CD4-positive, alpha-beta T cell treated with Interleukin-10 for 1 hour (primary cell): ENCODE measurements around the gene MROH7.
"Not testable (repeated sequence)": the region's sequence is repeated elsewhere in the genome, so short reads cannot be mapped to it uniquely, and the experiment has no call there.

Experiments
- DNase-seq: peaks from one replicate; pipeline ENCODE4 v3.0.0-alpha.2; 2020

The MROH7 gene

DNA sequence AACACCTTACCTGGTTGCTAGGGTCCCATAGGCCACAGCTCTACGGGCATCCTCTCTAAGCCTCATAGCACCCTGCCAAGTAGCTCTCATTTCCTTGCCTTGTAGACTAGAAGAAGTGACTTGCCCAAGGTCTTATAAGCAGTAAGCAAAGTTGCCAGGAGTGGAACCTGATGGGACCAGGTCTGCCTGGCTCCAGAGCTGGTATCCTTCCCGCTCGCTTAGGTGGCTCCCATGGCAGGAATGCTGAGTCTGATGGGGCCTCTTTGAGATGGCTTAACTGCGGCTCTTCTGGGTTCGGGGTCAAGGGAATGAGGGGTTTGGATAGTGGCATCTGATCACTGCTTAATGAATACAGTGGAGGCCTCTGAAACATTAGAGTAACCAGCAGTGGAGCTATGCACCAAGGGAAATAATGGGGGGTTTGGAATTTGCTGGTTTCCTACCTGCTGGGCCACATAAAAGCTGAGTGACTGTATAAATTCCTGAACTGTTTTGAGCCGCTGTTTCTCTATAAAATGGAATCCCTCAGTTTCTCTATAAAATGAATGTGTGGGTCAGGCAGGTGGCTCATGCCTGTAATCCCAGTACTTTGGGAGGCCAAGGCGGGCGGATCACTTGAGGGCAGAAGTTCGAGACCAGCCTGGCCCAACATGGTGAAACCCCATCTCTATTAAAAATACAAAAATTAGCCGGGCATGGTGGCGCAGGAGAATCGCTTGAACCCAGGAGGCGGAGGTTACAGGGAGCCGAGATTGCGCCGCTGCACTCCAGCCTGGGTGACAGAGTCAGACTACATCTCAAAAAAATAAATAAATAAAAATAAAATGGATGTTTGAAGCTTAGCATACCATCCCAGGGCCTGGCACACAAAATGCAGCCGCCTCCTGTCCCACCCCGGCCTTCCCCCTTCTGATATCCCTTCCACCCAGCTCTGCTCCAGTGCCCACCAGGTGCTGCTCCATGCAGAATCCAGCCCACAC is 30.7 kb upstream of the MROH7 start:
- no peak for DNase-seq

DNA sequence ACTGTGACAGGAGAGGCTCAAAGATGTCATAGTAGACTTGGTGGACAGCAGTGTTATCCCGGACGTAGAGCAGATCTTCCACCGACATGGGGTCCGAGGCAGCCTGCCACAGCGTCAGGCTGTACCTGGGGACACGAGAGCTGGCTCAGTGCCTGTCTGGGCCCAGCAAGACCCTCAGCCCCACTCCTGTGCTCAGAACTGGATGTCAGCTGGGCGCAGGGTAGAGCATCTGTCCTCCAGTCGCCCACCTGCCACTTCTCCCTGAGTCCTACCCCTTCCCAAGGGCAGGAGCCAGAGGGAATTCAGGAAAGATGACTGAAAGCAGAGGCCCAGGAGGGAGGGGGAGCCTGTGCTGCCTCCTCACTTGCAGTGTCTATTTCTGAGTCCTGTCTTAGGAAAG is 30.0 kb upstream of the MROH7 start:
- DNase-seq, result no peak

DNA sequence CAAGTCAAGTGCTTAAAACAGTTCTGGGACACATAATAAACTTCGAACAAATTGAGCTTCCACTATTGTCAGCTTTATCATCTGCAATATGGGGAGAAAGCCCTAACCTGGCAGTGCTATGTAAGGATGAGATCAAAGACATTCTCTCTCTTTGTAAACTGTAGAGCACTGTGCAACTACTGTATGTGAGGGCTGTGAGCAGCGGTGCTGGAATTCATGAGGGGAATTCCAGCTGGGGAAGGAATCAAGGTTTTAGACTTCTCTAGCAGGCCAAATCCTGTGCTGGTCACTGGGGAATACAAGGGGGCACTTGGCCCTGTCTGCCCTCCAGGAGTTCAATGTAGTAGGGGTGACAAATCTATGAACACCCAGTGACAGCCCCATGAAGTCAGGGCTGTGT is 27.6 kb upstream of the MROH7 start:
- DNase-seq, result no peak

DNA sequence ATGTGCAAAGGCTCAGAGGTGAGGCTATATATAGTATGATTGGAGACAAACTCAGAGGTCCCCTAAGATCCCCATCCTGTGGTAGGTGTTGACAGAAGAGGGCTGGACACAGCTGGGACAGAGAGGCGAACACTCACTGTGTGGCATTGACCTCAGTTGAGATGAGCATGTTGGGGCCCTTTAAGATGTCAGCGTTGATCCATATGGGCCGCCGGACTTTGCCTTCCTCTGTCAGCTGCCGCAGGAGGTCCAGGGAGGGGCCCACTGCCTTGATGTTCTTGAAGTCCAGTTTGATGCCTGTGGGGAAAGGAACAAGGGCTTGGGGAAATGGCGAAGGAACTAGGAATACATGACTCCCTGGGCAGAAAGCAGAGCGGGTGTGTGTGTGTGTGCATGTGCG is 27.0 kb upstream of the MROH7 start:
- no peak for DNase-seq

DNA sequence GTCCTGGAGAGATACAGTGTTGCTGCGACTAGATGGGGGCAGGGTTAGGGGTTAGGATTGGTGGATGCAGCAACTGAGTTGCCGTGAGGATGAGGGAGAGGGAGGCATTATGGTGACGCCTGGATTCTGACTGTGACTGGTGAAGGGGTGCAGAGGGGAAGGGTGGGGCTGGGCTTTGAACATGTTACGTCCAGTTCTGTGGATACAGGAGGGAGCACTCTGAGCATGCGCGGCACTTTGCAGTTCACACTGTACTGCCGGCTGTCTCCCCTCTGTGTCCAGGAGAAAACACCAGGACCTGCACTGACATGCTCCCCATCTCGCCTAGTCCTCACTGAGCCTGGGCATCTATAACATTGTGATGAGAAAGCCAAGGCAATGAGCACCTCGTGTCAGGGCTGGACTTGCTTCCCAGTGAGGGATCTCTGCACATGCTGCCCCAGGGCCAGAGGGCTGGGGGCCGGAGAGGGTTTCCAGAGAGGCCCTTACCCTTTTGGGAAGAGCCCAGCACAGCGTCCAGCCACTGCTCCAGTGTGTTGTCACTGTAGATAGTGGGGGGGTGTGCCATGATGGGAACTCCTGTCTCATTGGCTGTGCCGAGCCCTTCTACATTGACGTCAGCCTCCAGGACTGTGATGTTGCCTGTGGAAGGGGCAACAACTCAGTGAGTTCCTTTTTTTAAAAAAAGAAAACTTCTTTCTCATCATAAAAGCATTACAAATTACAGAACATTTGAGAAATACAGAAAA is 25.9 kb upstream of the MROH7 start:
- no peak for DNase-seq

DNA sequence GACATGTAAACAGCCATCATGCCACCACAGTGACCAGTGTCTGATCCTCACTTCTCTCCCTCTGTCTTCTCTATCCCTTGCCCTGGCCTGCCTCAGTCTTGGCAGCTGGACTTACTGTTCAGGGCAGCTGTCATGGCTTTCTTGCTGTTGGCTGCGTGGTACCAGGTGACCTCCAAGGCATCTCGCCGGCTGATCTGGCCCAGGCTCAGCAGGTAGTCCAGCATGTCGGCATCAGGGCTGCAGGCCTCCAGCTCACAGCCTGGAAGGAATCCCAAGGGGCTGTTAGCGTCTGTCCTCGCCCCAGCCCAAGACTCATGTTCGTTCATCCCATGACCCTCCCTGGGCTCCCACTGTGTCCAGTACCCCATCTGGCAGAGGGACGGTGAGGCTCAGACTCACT is 21.8 kb upstream of the MROH7 start:
- DNase-seq, result no peak

DNA sequence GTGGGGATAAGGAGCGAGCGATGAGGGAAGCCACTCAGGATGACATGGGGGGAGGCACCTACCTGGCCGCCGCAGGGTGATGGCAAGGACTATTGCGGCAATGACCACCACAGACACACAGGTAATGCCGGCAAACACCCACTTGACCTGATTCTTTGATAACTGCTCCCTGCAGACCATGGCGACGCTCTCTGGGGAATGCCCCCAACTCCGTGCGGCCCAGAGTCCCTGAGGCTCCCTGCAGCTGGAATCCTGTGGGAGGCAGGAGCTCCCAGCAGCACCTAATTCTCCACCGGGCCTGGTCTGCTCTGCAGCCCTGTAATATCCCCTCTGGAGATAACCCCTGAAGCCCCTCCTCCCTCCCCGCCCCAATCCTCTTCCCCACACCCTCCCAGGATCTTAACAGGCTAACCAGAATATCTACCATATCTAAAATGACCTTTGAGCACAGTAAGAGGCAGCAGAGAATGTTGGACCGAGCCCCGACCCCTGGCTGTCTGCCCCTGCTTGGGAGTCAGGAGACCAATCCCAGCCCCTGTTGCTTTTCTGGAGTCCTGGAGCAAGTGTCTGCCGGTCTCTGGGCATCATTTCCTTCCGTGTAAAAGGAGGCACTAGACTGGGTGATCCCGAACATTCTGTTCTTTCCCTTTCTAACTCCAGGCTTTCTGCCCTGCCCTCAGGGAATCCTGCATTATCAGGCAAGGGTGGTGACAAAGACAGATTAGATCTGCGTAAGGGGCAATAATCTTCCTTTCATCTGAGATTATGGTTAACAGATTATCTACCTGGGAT is 18.2 kb upstream of the MROH7 start, which contains the start of gene FAM151A:
Gene FAM151A (minus strand): TSS at position 310 of the 792 bp plus-strand sequence. CDS start 130 bp downstream, at position 180.
- DNase-seq, result no peak

DNA sequence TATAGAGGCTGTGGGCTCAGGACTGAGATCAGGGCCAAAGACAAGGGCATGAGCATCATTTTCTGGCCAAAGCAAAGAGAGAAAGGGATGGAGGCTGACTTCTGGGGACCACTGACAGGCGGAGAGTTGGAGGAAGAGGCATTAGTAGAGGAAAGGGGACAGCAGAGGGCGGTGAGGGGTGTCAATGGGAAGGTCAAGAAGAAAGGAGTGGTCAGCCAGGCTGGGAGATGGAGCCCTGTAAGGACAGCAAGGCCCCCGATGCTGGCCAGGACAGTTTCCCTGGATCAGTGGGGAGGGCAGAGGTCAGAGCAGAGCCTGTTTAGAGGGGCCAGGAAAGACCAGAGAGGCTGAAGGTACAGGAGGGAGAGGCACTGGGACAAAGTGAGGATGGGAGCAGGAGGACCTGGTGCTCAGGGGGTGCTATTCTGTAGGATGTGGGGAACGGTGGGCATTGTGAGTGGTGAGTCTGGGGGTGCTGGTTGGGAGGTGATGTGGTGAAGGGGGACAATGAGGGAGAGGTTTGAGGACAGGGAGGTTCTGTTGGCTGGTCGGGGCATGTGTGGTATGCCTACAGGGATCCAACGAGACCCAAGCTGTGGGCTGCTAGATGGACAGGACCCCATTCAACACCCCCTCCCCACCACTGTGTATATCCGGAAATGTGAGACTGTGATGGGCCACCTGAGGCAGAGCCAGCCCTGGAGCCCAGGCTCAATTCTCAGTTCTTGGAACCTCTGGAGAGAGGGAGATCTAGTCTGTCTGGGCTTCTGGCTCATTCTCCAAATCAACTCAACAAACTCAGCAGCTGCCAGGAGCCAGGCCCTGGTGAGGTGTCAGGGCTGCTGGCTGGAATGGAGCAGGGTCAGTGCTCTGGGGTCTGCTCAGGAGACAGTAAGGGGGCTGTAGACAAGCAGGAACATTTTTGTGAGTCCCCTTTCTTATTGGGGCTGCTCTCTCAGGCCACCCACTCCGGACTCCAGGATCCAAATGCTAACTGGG is 16.8 kb upstream of the MROH7 start:
- no peak for DNase-seq

DNA sequence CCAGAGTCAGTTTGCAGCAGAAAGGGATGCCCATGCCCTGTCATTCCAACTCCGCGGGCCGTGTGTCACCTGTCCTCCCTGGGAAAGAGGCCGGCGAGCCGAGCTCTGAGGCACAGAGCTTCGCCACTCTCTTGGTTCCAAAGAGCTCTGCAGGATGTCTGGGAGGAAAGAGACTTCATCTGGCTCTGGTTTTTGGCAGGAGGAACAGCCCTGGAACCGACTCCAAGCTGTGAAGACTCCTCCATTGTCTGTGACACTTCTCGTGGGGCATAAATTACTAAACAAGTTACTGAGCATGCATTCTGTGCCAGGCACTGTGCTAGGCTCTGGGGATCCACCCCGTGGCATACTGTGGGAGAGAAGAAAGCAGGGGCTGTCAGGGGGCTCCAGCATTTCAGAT is 14.4 kb upstream of the MROH7 start:
- no peak for DNase-seq

DNA sequence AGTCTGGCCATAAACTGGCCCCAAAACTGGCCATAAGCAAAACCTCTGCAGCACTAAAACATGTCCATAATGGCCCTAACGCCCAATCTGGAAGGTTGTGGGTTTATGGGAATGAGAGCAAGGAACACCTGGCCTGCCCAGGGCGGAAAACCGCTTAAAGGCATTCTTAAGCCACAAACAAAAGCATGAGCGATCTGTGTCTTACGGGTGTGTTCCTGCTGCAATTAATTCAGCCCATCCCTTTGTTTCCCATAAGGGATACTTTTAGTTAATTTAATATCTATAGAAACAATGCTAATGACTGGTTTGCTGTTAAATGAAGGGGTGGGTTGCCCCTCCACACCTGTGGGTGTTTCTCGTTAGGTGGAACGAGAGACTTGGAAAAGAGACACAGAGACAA is 5.8 kb upstream of the MROH7 start:
- not testable (repeated sequence) for DNase-seq

DNA sequence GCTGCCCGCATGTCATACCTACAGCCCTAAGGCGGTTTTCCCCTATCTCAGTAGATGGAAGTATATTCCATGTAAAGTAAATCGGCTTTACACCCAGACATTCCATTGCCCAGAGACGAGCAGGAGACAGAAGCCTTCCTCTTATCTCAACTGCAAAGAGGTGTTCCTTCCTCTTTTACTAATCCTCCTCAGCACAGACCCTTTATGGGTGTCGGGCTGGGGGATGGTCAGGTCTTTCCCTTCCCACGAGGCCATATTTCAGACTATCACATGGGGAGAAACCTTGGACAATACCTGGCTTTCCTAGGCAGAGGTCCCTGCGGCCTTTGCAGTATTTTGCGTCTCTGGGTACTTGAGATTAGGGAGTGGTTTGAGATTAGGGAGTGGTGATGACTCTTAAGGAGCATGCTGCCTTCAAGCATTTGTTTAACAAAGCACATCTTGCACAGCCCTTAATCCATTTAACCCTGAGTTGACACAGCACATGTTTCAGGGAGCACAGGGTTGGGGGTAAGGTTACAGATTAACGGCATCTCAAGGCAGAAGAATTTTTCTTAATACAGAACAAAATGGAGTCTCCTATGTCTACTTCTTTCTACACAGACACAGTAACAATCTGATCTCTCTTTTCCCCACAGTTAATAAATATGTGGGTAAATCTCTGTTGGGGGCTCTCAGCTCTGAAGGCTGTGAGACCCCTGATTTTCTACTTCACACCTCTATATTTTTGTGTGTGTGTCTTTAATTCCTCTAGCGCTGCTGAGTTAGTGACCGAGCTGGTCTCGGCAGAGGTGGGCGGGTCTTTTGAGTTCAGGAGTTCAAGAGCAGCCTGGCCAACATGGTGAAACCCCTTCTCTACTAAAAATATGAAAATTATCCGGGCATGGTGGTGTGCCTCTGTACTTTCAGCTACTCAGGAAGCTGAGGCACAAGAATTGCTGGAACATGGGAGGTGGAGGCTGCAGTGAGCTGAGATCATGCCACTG is 4.8 kb upstream of the MROH7 start:
- not testable (repeated sequence) for DNase-seq

DNA sequence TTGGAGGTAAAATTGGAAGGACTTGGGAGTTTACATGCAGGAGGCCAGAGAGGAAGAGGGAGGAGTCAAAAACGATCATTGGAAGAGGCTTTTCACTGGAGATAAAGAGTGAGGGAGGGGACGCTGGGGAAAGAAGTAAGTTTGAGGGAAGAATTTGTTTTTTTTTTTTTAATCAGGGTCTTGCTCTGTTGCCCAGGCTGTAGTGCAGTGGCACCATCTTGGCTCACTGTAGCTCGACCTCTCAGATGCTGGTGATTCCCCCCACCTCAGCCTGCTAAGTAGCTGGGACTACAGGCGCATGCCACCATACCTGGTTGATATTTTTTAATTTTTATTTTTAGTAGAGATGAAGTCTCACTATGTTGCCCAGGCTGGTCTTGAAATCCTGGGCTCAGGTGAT is 1.2 kb upstream of the MROH7 start:
- DNase-seq, result no peak

DNA sequence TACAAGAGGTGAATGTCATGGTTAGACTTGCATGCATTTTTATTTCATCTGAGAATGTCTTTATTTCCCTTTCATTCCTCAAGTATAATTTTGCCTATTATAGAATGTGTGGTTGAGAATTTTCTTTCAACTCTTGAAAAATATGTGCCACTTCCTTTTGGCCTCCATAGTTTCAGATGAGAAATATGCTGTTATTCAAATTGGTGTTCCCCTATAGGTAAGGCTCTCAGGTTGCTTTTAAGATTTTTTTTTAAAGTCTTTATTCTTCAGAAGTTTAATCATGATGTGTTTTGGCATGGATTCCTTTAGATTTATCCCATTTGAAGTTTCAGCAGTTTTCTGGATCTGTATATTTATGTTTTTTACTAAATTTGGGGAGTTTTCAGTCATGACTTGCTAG is 2.1 kb downstream of the MROH7 start:
- no peak for DNase-seq

DNA sequence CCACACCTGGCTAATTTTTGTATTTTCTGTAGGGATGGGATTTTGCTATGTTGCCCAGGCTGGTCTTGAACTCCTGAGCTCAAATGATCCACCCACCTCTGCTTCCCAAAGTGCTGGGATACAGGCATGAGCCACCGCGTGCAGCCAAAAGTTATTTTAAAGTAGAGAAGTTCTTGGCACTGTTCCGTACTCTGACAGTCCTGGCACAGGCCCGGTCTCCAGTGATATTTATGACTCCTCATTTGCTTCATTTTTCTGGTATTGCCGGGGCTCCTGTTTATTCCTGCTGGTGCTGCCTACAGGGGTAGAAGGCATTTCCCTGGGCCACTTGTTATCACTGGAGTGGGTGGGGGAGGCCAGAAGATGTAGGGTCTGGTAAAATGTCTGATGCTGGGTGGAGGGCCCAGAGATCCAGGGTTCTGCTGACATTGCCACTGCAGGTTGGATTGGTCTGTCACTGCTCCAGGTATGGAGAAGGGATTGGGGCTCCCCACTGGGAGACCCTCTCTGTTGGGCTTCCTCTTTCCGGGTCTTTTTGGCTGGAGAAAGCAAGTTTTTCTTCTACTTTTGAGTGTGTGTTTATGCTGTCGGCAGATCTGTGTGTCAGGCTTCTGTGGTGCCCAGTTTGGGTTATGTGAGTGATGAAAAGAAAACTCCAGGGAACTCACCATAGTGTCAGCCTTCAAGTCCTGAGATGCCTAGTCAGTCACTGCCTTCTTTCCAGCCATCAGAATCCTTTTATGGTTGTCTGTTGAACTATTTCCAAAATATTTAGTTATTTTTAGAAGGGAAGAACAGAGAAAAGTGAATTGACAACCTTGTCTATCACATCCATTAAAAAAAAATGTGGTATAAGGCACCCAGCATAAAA is 4.5 kb downstream of the MROH7 start:
- DNase-seq, result no peak

DNA sequence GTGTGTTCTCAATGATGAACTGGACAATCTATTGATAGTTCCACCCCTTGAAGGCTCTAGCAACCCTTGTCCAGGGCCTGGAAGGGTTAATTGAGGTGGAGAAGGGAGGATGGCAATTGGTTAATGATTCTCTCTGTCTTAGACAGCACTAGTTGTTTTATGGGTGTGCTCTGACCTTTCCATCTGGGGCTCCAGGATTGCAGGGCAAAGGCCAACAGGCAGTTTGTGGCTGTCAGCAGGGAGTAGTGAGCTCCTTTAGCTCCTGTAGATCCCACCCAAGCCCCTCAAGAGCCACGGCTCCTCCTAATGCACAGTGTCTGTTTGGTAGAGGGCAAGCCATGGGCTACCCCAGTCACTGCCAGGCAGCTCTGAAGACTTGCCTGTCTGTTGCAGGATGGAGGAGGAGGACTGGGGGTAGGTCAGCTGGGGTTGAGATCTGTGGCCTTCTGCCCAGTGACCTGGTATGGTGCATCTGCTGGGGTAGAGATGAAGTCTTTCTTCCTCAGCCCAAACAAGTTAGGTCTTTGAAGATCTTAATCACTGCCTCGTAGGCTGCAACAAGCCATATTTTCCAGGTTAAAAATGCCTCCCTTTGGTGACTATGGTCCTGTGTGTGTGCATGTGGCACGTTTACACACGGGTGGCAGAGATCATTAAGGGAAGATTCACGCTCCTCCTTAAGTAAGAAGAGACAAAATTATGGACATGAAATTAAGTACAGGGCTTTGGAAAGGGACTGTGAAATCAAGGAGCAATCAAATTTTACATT is 7.7 kb downstream of the MROH7 start:
- no peak for DNase-seq

DNA sequence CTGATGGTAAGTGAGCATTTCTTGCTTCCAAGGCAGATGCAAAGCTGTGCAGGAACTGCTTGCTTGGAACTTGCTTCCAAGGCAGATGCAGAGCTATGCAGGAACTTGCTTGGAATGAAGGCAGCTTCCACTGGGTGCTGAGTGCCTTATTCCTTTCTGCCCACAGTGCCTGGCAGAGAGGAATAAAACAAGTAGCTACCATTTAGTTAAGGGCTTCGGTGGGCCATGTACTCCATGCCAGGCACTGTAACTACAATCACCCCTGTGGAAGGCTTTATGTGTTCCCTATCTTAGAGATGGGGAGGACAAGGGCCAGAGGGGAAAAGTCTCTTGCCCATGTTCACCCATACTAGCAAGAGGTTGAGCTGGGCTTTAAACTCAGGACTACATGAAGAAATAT is 8.3 kb downstream of the MROH7 start:
- DNase-seq, result no peak

DNA sequence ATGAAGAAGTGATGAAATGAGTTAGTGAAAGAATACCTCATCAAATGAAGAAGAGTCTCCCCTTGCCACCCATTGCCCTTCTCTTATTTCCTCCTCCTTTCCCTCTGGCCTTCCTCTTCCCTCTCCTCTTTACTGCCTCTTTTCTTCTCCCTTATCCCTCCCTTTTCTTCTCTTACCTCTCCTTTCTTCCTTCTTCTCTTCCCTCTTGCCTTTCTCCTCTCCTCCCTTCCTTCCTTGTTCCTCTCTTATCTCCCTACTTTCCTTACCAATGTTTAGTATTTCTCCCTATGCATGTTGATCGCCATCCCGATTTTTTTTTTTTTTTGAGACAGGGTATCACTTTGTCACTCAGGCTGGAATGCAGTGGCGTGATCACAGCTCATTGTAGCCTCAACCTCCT is 8.8 kb downstream of the MROH7 start:
- no peak for DNase-seq

DNA sequence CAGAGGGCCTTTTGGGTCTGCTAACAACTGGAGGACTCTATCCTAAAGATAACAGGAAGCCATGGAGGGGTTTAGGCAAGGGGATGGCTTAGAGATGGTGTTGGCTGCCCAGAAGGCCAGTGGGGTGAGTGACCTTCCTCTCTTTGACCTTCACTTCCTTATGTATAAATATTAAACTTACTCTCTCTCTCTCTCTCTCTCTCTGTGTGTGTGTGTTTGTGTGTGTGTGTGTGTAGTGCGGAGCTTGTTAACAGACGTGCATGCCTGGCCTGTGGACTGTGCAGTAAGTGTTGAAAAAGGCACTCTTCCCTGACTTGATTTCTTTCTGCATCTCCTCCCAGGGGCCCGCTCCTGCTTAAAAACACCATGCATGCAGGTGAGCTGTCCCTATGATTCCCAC is 10.0 kb downstream of the MROH7 start:
- no peak for DNase-seq

DNA sequence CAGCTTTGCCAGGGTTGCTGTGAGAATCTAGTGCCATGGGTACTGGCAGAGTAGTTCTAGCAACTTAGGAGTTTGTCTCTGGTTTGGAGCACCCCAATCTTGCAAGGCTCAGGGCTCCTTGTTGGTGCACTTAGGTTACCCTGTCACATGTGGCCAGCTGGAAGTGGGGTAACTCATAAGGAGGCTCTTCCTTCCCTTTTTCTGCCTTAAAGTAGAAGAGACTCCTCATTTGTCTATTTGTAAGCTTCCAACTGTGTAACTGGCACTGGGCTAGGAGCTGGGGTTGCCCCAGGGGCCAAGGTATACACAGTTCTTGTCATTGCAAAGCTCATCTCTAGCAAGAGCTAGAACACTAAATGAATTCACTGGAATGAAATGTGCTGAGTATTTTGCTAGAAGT is 10.6 kb downstream of the MROH7 start:
- DNase-seq, result no peak
